Tibial nerve (tissue), 4 donors: ENCODE results near the gene PXT1. TPM values are rescaled to one million over a fixed set of nuclear protein-coding genes. Genes with fewer than 3 reads are reported as not detected.

Experiments
- DNase-seq, 2 donors: peaks; one replicate each; pipeline ENCODE4 v3.0.0-alpha.2; 2019; ENCODE audit warnings: low spot score in 2 of 2
- H3K27ac ChIP-seq, 4 donors: fragments of 200-600 bp; sonication (generic) in 3 of 4; one replicate each; pipeline ENCODE4 v1.5.1; 2017 to 2019; ENCODE audit warnings: mild to moderate bottlenecking in 1 of 4
- H3K27me3 ChIP-seq, 2 donors: fragments of 200-600 bp; sonication (generic) in 1 of 2; one replicate each; pipeline versions ENCODE4 v1.5.1 to v1.6.0; 2017 to 2019
- H3K36me3 ChIP-seq, 3 donors: fragments of 200-600 bp; sonication (generic); one replicate each; pipeline ENCODE4 v1.5.1; 2018 to 2019
- H3K4me1 ChIP-seq, 4 donors: fragments of 200-600 bp; sonication (generic) in 3 of 4; one replicate each; pipeline ENCODE4 v1.5.1; 2017 to 2019
- H3K4me3 ChIP-seq, 4 donors: fragments of 200-600 bp; sonication (generic) in 3 of 4; one replicate each; pipeline ENCODE4 v1.5.1; 2017 to 2019; ENCODE audit warnings: mild to moderate bottlenecking in 1 of 4, moderate library complexity in 1 of 4
- H3K9me3 ChIP-seq, 4 donors: fragments of 200-600 bp; sonication (generic) in 3 of 4; one replicate each; pipeline ENCODE4 v1.5.1; 2017 to 2019
- CTCF ChIP-seq, 5 experiments: fragments of 200-600 bp in 3 of 5; fragments of 450-650 bp in 2 of 5; sonication (generic) in 3 of 5; IDR thresholded peaks; one replicate each; pipeline ENCODE4 v1.5.1; 2016 to 2019; ENCODE audit warnings: antibody characterized with exemption in 5 of 5, mild to moderate bottlenecking in 3 of 5, moderate library complexity in 2 of 5
- EP300 ChIP-seq, 2 donors: sonication (generic); formaldehyde crosslinking; IDR thresholded peaks; one replicate each; pipeline ENCODE4 v1.6.1; 2017; ENCODE audit warnings: antibody characterized with exemption in 2 of 2, mild to moderate bottlenecking in 1 of 2
- POLR2A ChIP-seq, 2 donors: fragments of 450-650 bp; IDR thresholded peaks; one replicate each; pipeline ENCODE4 v1.6.1; 2017; ENCODE audit warnings: antibody characterized with exemption in 2 of 2, mild to moderate bottlenecking in 2 of 2, moderate library complexity in 2 of 2
- WGBS, 2 donors: methylation state at CpG; one replicate each; pipeline ENCODE4 v1.1.5; 2018; 5-methylcytosine and 5-hydroxymethylcytosine counted together
- total RNA-seq, 4 donors: library from RNA; depleted of rRNA; stranded (reverse); fragments of >200 nt; gene quantifications; one replicate each; pipeline ENCODE4 v1.1.0, GENCODE V29; 2016

Gene PXT1
- total RNA-seq, 4 donors from 2014 or later, result not detected

DNA sequence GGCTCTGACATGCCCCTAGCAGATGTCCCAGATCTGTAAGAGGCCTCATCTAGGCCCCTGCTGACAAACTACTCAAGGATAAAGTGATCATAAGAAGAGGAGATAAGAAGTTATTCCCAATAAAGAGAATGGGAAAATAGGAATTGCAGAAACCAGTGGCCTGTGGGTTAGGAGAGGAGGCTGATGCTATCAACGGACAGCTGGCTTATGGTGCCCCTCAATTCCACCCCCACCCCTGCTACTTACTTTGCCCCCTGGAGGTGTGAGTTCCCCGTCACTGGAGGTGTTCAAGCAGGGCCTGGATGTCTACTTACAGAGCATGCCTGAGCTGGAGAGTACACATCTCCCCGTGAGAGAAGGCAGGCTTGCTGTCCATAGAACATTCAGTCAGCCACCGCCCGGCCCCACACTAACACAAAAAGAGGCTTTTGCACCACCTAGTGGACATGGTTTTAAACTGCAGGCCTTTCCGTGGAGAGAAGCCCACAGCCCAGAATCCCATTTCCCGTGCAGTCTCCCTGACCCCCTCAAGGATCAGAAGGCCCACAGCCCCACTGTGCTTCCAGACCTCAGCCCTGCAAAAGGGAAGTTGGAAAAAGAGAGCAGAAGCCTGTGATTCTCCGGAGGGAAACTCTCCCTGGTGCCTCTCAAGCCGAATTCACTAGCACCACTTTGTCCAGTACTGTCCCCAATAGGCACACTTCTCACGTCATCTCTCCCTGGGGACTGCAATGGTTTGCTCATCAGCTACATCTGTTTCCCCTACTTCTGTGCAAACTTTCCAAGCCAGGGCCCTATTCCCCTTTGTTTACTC, 82.2 kb downstream of the PXT1 start:
- 11 to 13% methylated on average over 10 of the region's 10 CpGs for WGBS, 2 donors

GRCh38 chr6:36358226-36358915, 84.3 kb downstream of the PXT1 start:
- DNase-seq, result peak in 1 of 2 donors; percentile 19
- TF ChIP-seq CTCF (IDR thresholded peaks at IDR 0.05) (no peak), POLR2A (IDR thresholded peaks at IDR 0.05) (peak in 1 of 2 donors; percentile 21), EP300 (IDR thresholded peaks at IDR 0.05) (peak; percentile 42 to 88)
- Histone ChIP-seq H3K36me3 (no peaks in the 10 kb centered on the region), H3K4me1 (peaks cover 0 to 38% (median 26%) of the 10 kb centered on the region in 4 donors), H3K4me3 (no peak overlapping the region), H3K9me3 (no peaks in the 10 kb centered on the region), H3K27me3 (no peaks in the 10 kb centered on the region), H3K27ac (peak overlapping the region; percentile 55 to 89 (median 86))
- WGBS, 2 donors, result 32 to 33% methylated on average over 2 to 4 of the region's 4 CpGs

More for the DNA sequence above, 82.2 kb downstream of the PXT1 start:
- peak overlapping the region; percentile 55 to 89 (median 86) for H3K27ac ChIP-seq
- TF ChIP-seq POLR2A (IDR thresholded peaks at IDR 0.05) (no peak), EP300 (IDR thresholded peaks at IDR 0.05) (peak in 1 of 2 donors; percentile 41), CTCF (IDR thresholded peaks at IDR 0.05) (peak; percentile 80 to 95 (median 86))
- DNase-seq, result peak; percentile 84 to 89
- H3K27me3 ChIP-seq, result no peaks in the 10 kb centered on the region
- H3K4me1 ChIP-seq, result peaks cover 0 to 38% (median 26%) of the 10 kb centered on the region in 4 donors
- H3K4me3 ChIP-seq, result peak overlapping the region in 2 of 4 donors; percentile 2 to 6
- H3K36me3 ChIP-seq, result peaks cover 0 to 7% (median 0%) of the 10 kb centered on the region in 3 donors
- no peaks in the 10 kb centered on the region for H3K9me3 ChIP-seq

DNA sequence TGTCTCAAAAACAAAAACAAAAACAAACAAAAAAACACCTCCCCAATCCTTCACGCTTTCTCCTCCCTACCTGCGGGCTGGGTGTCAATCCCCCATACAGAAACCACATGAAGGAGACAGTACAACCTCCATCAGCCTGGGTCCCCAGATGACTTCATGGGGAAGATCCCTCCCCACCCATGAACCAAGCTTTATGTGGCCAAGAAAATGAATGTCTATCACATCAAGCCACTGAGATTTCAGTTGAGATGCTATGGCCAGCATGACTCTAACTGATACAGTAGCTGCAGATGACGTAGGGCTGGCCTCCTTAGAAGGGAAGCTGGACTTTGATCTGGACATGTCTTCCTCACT, 84.8 kb downstream of the PXT1 start:
- TF ChIP-seq EP300 (IDR thresholded peaks at IDR 0.05), result no peak
- TF ChIP-seq POLR2A (IDR thresholded peaks at IDR 0.05), result no peak
- TF ChIP-seq CTCF (IDR thresholded peaks at IDR 0.05), result no peak
- Histone ChIP-seq H3K27me3 (no peaks in the 10 kb centered on the region), H3K4me3 (no peak overlapping the region), H3K9me3 (no peaks in the 10 kb centered on the region), H3K36me3 (no peaks in the 10 kb centered on the region), H3K27ac (peak overlapping the region; percentile 55 to 89 (median 86)), H3K4me1 (peaks cover 0 to 38% (median 26%) of the 10 kb centered on the region in 4 donors)
- WGBS, 2 donors, result 65 to 72% methylated on average over 3 of the region's 3 CpGs
- no peak for DNase-seq

DNA sequence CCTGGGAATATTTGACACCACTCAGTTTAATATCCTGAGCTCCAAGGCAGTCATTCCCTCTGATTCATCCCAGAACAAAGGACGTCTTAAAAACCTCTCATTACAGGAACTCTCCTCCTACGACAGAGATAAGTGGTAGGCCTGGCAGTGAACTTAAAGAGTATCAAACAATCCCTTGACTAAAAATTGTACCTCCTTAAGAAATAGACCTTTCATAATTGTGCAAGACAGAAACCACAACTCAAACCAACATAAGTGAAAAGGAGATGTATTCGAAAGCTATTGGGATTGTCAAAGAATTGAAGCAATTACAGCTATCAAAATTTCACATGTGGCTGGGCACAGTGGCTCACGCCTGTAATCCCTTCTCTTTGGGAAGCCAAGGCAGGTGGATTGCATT, 86.8 kb downstream of the PXT1 start:
- H3K9me3 ChIP-seq, result no peaks in the 10 kb centered on the region
- H3K27me3 ChIP-seq, result no peaks in the 10 kb centered on the region
- H3K27ac ChIP-seq, result peak overlapping the region in 1 of 4 donors; percentile 46
- WGBS, 2 donors, result 69 to 73% methylated on average over 4 of the region's 4 CpGs
- no peak for DNase-seq
- H3K4me1 ChIP-seq, result peaks cover 0 to 45% (median 32%) of the 10 kb centered on the region in 4 donors
- no peaks in the 10 kb centered on the region for H3K36me3 ChIP-seq
- TF ChIP-seq CTCF (IDR thresholded peaks at IDR 0.05), result no peak
- no peak for TF ChIP-seq POLR2A (IDR thresholded peaks at IDR 0.05)
- TF ChIP-seq EP300 (IDR thresholded peaks at IDR 0.05), result no peak
- H3K4me3 ChIP-seq, result no peak overlapping the region
